ENCODE measurements around the gene MBOAT2.

- TF ChIP-seq, protein P1, sequence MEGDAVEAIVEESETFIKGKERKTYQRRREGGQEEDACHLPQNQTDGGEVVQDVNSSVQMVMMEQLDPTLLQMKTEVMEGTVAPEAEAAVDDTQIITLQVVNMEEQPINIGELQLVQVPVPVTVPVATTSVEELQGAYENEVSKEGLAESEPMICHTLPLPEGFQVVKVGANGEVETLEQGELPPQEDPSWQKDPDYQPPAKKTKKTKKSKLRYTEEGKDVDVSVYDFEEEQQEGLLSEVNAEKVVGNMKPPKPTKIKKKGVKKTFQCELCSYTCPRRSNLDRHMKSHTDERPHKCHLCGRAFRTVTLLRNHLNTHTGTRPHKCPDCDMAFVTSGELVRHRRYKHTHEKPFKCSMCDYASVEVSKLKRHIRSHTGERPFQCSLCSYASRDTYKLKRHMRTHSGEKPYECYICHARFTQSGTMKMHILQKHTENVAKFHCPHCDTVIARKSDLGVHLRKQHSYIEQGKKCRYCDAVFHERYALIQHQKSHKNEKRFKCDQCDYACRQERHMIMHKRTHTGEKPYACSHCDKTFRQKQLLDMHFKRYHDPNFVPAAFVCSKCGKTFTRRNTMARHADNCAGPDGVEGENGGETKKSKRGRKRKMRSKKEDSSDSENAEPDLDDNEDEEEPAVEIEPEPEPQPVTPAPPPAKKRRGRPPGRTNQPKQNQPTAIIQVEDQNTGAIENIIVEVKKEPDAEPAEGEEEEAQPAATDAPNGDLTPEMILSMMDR (IDR thresholded peaks at IDR 0.05; ENCODE audit: low read depth, low read length): no peak
- no peak for TF ChIP-seq EZH2phosphoT487 (IDR thresholded peaks at IDR 0.05; ENCODE audit: low read depth)
Measured at GRCh38 chr2:8983571-8983970, 19.9 kb downstream of the MBOAT2 start.

All from OCI-LY3 (cell line).